HEK293 (cell line): ENCODE measurements around the gene PARD3.

Experiments
- CTCF ChIP-seq: fragments of 450-650 bp; formaldehyde crosslinking; IDR thresholded peaks from 2 replicates; pipeline ENCODE4 v1.5.1; 2016; ENCODE audit warnings: missing biosample characterization, missing genetic modification characterization
- INSM2 ChIP-seq: fragments of 450-650 bp; formaldehyde crosslinking; IDR thresholded peaks from 2 replicates; pipeline ENCODE4 v1.5.1; 2016; ENCODE audit warnings: missing biosample characterization, missing genetic modification characterization
- RBAK ChIP-seq: fragments of 450-650 bp; formaldehyde crosslinking; IDR thresholded peaks from 2 replicates; pipeline ENCODE4 v1.5.1; 2016; ENCODE audit warnings: missing biosample characterization, missing genetic modification characterization
- REST ChIP-seq: fragments of 450-650 bp; formaldehyde crosslinking; IDR thresholded peaks from 2 replicates; pipeline ENCODE4 v1.5.1; 2016; ENCODE audit warnings: missing biosample characterization, missing genetic modification characterization
- WT1 ChIP-seq: fragments of 450-650 bp; formaldehyde crosslinking; IDR thresholded peaks from 2 replicates; pipeline ENCODE4 v1.5.1; 2016; ENCODE audit warnings: missing biosample characterization, missing genetic modification characterization
- ZNF155 ChIP-seq: fragments of 450-650 bp; formaldehyde crosslinking; IDR thresholded peaks from 2 replicates; pipeline ENCODE4 v1.5.1; 2016; ENCODE audit warnings: missing biosample characterization, missing genetic modification characterization
- ZNF184 ChIP-seq: fragments of 450-650 bp; IDR thresholded peaks from 2 replicates; pipeline ENCODE4 v1.5.1; 2018; ENCODE audit warnings: missing biosample characterization, mild to moderate bottlenecking, missing genetic modification characterization
- ZNF239 ChIP-seq: fragments of 450-650 bp; formaldehyde crosslinking; IDR thresholded peaks from 2 replicates; pipeline ENCODE4 v1.5.1; 2016; ENCODE audit warnings: missing biosample characterization, missing genetic modification characterization
- ZNF394 ChIP-seq: fragments of 450-650 bp; formaldehyde crosslinking; IDR thresholded peaks from 2 replicates; pipeline ENCODE4 v1.5.1; 2016; ENCODE audit warnings: missing biosample characterization, missing genetic modification characterization, mild to moderate bottlenecking, moderate library complexity, borderline replicate concordance
- ZNF514 ChIP-seq: fragments of 450-650 bp; formaldehyde crosslinking; IDR thresholded peaks from 2 replicates; pipeline ENCODE4 v1.5.1; 2016; ENCODE audit warnings: missing biosample characterization, missing genetic modification characterization
- ZNF558 ChIP-seq: fragments of 450-650 bp; formaldehyde crosslinking; IDR thresholded peaks from 2 replicates; pipeline ENCODE4 v1.5.1; 2016; ENCODE audit warnings: missing biosample characterization, missing genetic modification characterization
- ZNF677 ChIP-seq: fragments of 450-650 bp; IDR thresholded peaks from 2 replicates; pipeline ENCODE4 v1.5.0; 2018; ENCODE audit warnings: missing biosample characterization, mild to moderate bottlenecking, missing genetic modification characterization, moderate library complexity
- ZNF843 ChIP-seq: fragments of 450-650 bp; formaldehyde crosslinking; IDR thresholded peaks from 2 replicates; pipeline ENCODE4 v1.5.1; 2016; ENCODE audit warnings: missing biosample characterization, missing genetic modification characterization

- no peak for TF ChIP-seq INSM2 (tag by site-specific recombination)
- TF ChIP-seq ZNF558 (tag by site-specific recombination) = no peak
- no peak for TF ChIP-seq CTCF
- no peak for TF ChIP-seq ZNF514 (tag by site-specific recombination)
- no peak for TF ChIP-seq ZNF677 (tag by site-specific recombination)
- no peak for TF ChIP-seq ZNF239
- TF ChIP-seq WT1 (tag by site-specific recombination) = no peak
- TF ChIP-seq ZNF155 = no peak
- no peak for TF ChIP-seq ZNF184
- TF ChIP-seq ZNF394 (tag by site-specific recombination) = no peak
- no peak for TF ChIP-seq REST (tag by site-specific recombination)
- TF ChIP-seq ZNF843 (tag by site-specific recombination) = no peak
- TF ChIP-seq RBAK (tag by site-specific recombination) = no peak
Observed at GRCh38 chr10:34522546-34522945, 292.6 kb downstream of the PARD3 start.
